D721Med (cell line): ENCODE data around the gene TBL2.

Experiments
- DNase-seq: peaks from one replicate; pipeline ENCODE4 v3.0.0; 2011; ENCODE audit warnings: low spot score; ENCODE audit not compliant: insufficient read length
- FAIRE-seq: peaks from 2 replicates; lab custom pipeline; 2011; peaks lifted over from hg19 to GRCh38; lab: Jason Lieb, UNC
- CTCF ChIP-seq: IDR thresholded peaks from 2 replicates; pipeline ENCODE4 v1.5.1; 2012; ENCODE audit warnings: mild to moderate bottlenecking, control low read depth; ENCODE audit not compliant: insufficient read depth; ENCODE audit errors: missing control alignments

Gene TBL2

GRCh38 chr7:73602721-73603651, 24.6 kb upstream of the TBL2 start:
- FAIRE-seq = no peak
- no peak for TF ChIP-seq CTCF
- no peak for DNase-seq

GRCh38 chr7:73599916-73600315, 21.5 kb upstream of the TBL2 start:
- FAIRE-seq (no peak), DNase-seq (no peak)
- no peak for TF ChIP-seq CTCF

GRCh38 chr7:73599151-73599882, 20.9 kb upstream of the TBL2 start:
- DNase-seq = no peak
- FAIRE-seq = no peak
- TF ChIP-seq CTCF = no peak

GRCh38 chr7:73597978-73598782, 19.8 kb upstream of the TBL2 start:
- DNase-seq (no peak), FAIRE-seq (no peak)
- no peak for TF ChIP-seq CTCF

- no peak for TF ChIP-seq CTCF
- FAIRE-seq = no peak
- no peak for DNase-seq
Measured at GRCh38 chr7:73596191-73597065, 18.0 kb upstream of the TBL2 start.

GRCh38 chr7:73595358-73595757, 17.0 kb upstream of the TBL2 start:
- no peak for TF ChIP-seq CTCF
- FAIRE-seq = no peak

More at GRCh38 chr7:73595358-73595757, 17.0 kb upstream of the TBL2 start:
- DNase-seq = no peak
